CD4-positive, alpha-beta T cell treated with Interleukin-15 for 1 hour (primary cell): ENCODE results near the gene POLQ.
"Not testable (repeated sequence)": the region's sequence is repeated elsewhere in the genome, so short reads cannot be mapped to it uniquely, and the experiment has no call there.

Experiments used
- DNase-seq: peaks from one replicate; pipeline ENCODE4 v3.0.0-alpha.2; 2020

POLQ gene

GRCh38 chr3:121411523-121411922 lies 134.3 kb downstream of the POLQ start:
- DNase-seq, result no peak

- DNase-seq, result no peak
Measured at GRCh38 chr3:121405631-121406030, 140.2 kb downstream of the POLQ start.

- DNase-seq, result no peak
Measured at GRCh38 chr3:121399820-121400219, 146.0 kb downstream of the POLQ start.

GRCh38 chr3:121398051-121398450 lies 147.7 kb downstream of the POLQ start:
- DNase-seq, result not testable (repeated sequence)

- not testable (repeated sequence) for DNase-seq
Measured at GRCh38 chr3:121395967-121396366, 149.8 kb downstream of the POLQ start.

- not testable (repeated sequence) for DNase-seq
Measured at GRCh38 chr3:121388308-121388707, 157.5 kb downstream of the POLQ start.
